ENCODE data around the gene ZNF236. TPM values are rescaled to one million over a fixed set of nuclear protein-coding genes. Genes with fewer than 3 reads are reported as not detected.

ZNF236 gene
- total RNA-seq, 1 donor from 2014 or later: 32.5 TPM

GRCh38 chr18:76827205-76828200, 5.1 kb downstream of the ZNF236 start:
- Mint-ChIP-seq H3K9me3 (peaks cover 12% of the 10 kb centered on the region), H3K27ac (peak overlapping the region; percentile 13), H3K4me3 (no peak overlapping the region), H3K36me3 (peaks cover 19% of the 10 kb centered on the region), H3K27me3 (ENCODE audit: low read depth) (no peaks in the 10 kb centered on the region), H3K4me1 (peaks cover 31% of the 10 kb centered on the region)
- DNase-seq (ENCODE audit: low spot score in 2 of 2, unreplicated experiment in 2 of 2): no peak
- TF ChIP-seq CTCF (IDR thresholded peaks at IDR 0.05; ENCODE audit: unreplicated experiment): no peak

DNA sequence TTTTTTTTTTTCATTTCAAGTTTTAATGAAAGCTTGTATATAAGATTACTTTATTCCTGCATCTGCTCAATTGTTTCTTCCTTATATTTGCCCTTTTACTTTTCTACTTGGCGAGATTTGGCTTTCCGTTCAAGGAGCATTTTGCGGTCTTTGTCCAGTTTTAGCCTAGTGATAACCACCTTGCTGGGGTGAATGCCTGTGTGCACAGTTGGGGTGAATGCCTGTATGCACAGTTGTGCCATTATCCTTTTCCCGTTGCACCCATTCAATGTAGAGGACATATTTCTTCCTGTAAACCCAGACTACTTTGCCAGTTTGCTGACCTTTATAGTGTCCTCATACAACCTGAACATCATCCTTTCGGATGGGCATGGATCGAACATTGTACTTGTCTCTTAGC, 12.0 kb downstream of the ZNF236 start:
- no peak for TF ChIP-seq CTCF (IDR thresholded peaks at IDR 0.05; ENCODE audit: unreplicated experiment)
- H3K4me3 Mint-ChIP-seq: no peak overlapping the region
- DNase-seq (ENCODE audit: low spot score in 2 of 2, unreplicated experiment in 2 of 2): no peak
- peaks cover 22% of the 10 kb centered on the region for H3K36me3 Mint-ChIP-seq
- H3K27ac Mint-ChIP-seq: no peak overlapping the region
- H3K4me1 Mint-ChIP-seq: peaks cover 20% of the 10 kb centered on the region
- H3K9me3 Mint-ChIP-seq: peaks cover 15% of the 10 kb centered on the region
- no peaks in the 10 kb centered on the region for H3K27me3 Mint-ChIP-seq (ENCODE audit: low read depth)

DNA sequence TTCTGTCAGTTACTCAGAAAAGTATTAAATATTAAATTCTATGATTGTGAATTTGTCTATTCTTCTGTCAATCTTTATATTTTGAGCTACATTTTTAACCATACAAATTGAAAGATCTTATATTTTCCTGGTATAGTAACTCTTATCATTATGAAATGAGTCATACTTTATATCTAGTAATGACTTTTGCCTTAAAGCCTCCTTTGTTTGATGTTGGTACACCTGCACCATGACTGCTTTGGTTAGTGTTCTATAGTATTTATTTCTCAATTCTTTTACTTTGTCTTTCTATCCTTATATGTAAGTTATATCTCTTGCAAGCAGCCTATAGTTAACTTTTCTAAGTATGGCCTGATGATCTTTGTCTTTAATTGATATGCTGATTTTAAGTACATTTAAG, 13.0 kb downstream of the ZNF236 start:
- Mint-ChIP-seq H3K4me1 (peaks cover 26% of the 10 kb centered on the region), H3K9me3 (peaks cover 15% of the 10 kb centered on the region), H3K36me3 (peaks cover 20% of the 10 kb centered on the region), H3K27me3 (ENCODE audit: low read depth) (no peaks in the 10 kb centered on the region), H3K27ac (no peak overlapping the region), H3K4me3 (no peak overlapping the region)
- no peak for TF ChIP-seq CTCF (IDR thresholded peaks at IDR 0.05; ENCODE audit: unreplicated experiment)
- DNase-seq (ENCODE audit: low spot score in 2 of 2, unreplicated experiment in 2 of 2): no peak

DNA sequence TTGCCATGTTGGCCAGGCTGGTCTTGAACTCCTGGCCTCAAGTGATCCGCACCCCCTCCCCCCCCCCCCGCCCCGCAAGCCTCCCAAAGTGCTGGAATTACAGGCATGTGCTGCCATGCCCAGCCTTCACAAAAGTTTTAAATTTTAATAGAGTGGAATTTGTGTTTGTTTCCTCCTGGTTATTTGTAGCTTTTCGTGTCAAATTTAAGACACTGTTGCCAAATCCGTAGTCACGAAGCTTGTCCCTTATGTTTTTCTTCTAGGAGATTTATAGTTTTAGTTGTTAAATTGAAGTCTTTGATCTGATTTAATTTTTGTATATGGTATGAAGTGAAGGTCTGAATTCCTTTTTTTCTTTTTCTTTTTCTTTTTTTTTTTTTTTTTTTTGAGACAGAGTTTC, 14.7 kb downstream of the ZNF236 start:
- Mint-ChIP-seq H3K27ac (no peak overlapping the region), H3K36me3 (peaks cover 9% of the 10 kb centered on the region), H3K27me3 (ENCODE audit: low read depth) (no peaks in the 10 kb centered on the region), H3K4me1 (peaks cover 26% of the 10 kb centered on the region), H3K4me3 (no peak overlapping the region), H3K9me3 (peaks cover 8% of the 10 kb centered on the region)
- TF ChIP-seq CTCF (IDR thresholded peaks at IDR 0.05; ENCODE audit: unreplicated experiment): no peak
- no peak for DNase-seq (ENCODE audit: low spot score in 2 of 2, unreplicated experiment in 2 of 2)

GRCh38 chr18:76838182-76838581, 15.8 kb downstream of the ZNF236 start:
- H3K4me1 Mint-ChIP-seq: peaks cover 32% of the 10 kb centered on the region
- no peak for DNase-seq (ENCODE audit: low spot score in 2 of 2, unreplicated experiment in 2 of 2)
- no peak overlapping the region for H3K4me3 Mint-ChIP-seq
- no peaks in the 10 kb centered on the region for H3K36me3 Mint-ChIP-seq
- H3K27me3 Mint-ChIP-seq (ENCODE audit: low read depth): no peaks in the 10 kb centered on the region
- TF ChIP-seq CTCF (IDR thresholded peaks at IDR 0.05; ENCODE audit: unreplicated experiment): no peak
- no peaks in the 10 kb centered on the region for H3K9me3 Mint-ChIP-seq
- peak overlapping the region; percentile 74 for H3K27ac Mint-ChIP-seq

All from mesothelial cell of epicardium (in vitro differentiated cells).